ENCODE measurements around the gene CD164. TPM values are rescaled to one million over a fixed set of nuclear protein-coding genes. Genes with fewer than 3 reads are reported as not detected.

Gene CD164
- total RNA-seq, 1 experiment from 2014 or later = 95.6 TPM

- no peak for DNase-seq
- CTCF ChIA-PET = interaction anchor here (0.6 kb wide), 1 partner anchor 9 kb away, joined by 3 read pairs; no protein-coding TSS in a partner anchor
- H3K4me2 ChIP-seq (ENCODE audit: low read length) = no peak overlapping the region
Measured at GRCh38 chr6:109393157-109393885, 11.1 kb upstream of the CD164 start.

GRCh38 chr6:109389650-109390274 lies 7.5 kb upstream of the CD164 start:
- no peak overlapping the region for H3K4me3 ChIP-seq (ENCODE audit: low read length)
- H2AFZ ChIP-seq (ENCODE audit: low read length) = no peak overlapping the region
- ATAC-seq = no peak
- H3F3A ChIP-seq (ENCODE audit: low read length, unreplicated experiment) = no peaks in the 10 kb centered on the region
- H3K4me2 ChIP-seq (ENCODE audit: low read length) = no peak overlapping the region
- BruUV-seq (replicated peaks) = no TSS peak
- H3K27ac ChIP-seq (ENCODE audit: low read length) = no peak overlapping the region
- H3K9me3 ChIP-seq (ENCODE audit: low read length) = no peaks in the 10 kb centered on the region
- no peaks in the 10 kb centered on the region for H3K9me2 ChIP-seq (replicated peaks; ENCODE audit: low read length)
- H3K9ac ChIP-seq (ENCODE audit: low read length) = no peak overlapping the region
- no peaks in the 10 kb centered on the region for H3K36me3 ChIP-seq (ENCODE audit: low read depth, low read length)
- intact Hi-C loops (cut with micrococcal nuclease) = loop anchor here (5.0 kb wide), 1 partner anchor 312 kb away; no protein-coding TSS in a partner anchor
- DNase-seq = no peak
- no peaks in the 10 kb centered on the region for H4K20me1 ChIP-seq (ENCODE audit: low read length)
- H3K27me3 ChIP-seq (ENCODE audit: low read length) = no peaks in the 10 kb centered on the region
- no peak for TF ChIP-seq EZH2 (IDR thresholded peaks at IDR 0.05; ENCODE audit: low read length, unreplicated experiment)
- no peak for TF ChIP-seq EZH2phosphoT487 (IDR thresholded peaks at IDR 0.05; ENCODE audit: borderline replicate concordance, low read length)
- TF ChIP-seq CTCF (conservative IDR thresholded peaks at IDR 0.05; ENCODE audit: low read depth, low read length) = no peak
- ChIA-PET CTCF (no interaction called here), POLR2A (ENCODE audit: unreplicated experiment) (no interaction called here)
- H3K79me2 ChIP-seq (ENCODE audit: low read length) = no peaks in the 10 kb centered on the region
- H3K4me1 ChIP-seq (ENCODE audit: insufficient read depth, low read length) = peaks cover 18% of the 10 kb centered on the region

More at GRCh38 chr6:109393157-109393885, 11.1 kb upstream of the CD164 start:
- H3K4me1 ChIP-seq (ENCODE audit: insufficient read depth, low read length) = peaks cover 15% of the 10 kb centered on the region
- TF ChIP-seq EZH2phosphoT487 (IDR thresholded peaks at IDR 0.05; ENCODE audit: borderline replicate concordance, low read length) (no peak), CTCF (conservative IDR thresholded peaks at IDR 0.05; ENCODE audit: low read depth, low read length) (no peak), EZH2 (IDR thresholded peaks at IDR 0.05; ENCODE audit: low read length, unreplicated experiment) (no peak)
- no peaks in the 10 kb centered on the region for H3K27me3 ChIP-seq (ENCODE audit: low read length)
- H3F3A ChIP-seq (ENCODE audit: low read length, unreplicated experiment) = no peaks in the 10 kb centered on the region
- no peaks in the 10 kb centered on the region for H3K36me3 ChIP-seq (ENCODE audit: low read depth, low read length)
- BruUV-seq (replicated peaks) = no TSS peak
- 0 out of 2 replicates have a peak overlapping the region, but pooled peaks have one; percentile 23 for H3K27ac ChIP-seq (ENCODE audit: low read length)
- POLR2A ChIA-PET (ENCODE audit: unreplicated experiment) = interaction anchor here (0.6 kb wide), 1 partner anchor 205 kb away, joined by 5 read pairs; no protein-coding TSS in a partner anchor
- no peak overlapping the region for H3K4me3 ChIP-seq (ENCODE audit: low read length)
- ATAC-seq = no peak
- intact Hi-C loops (cut with micrococcal nuclease) = loop anchor here (5.0 kb wide), 1 partner anchor 316 kb away; no protein-coding TSS in a partner anchor
- no peak overlapping the region for H2AFZ ChIP-seq (ENCODE audit: low read length)
- H3K9ac ChIP-seq (ENCODE audit: low read length) = no peak overlapping the region
- no peaks in the 10 kb centered on the region for H3K79me2 ChIP-seq (ENCODE audit: low read length)
- no peaks in the 10 kb centered on the region for H3K9me3 ChIP-seq (ENCODE audit: low read length)
- H3K9me2 ChIP-seq (replicated peaks; ENCODE audit: low read length) = no peaks in the 10 kb centered on the region
- H4K20me1 ChIP-seq (ENCODE audit: low read length) = no peaks in the 10 kb centered on the region

GRCh38 chr6:109388265-109388664 lies 6.0 kb upstream of the CD164 start:
- Histone ChIP-seq H3K4me3 (ENCODE audit: low read length) (no peak overlapping the region), H3K27me3 (ENCODE audit: low read length) (no peaks in the 10 kb centered on the region), H4K20me1 (ENCODE audit: low read length) (no peaks in the 10 kb centered on the region), H3K36me3 (ENCODE audit: low read depth, low read length) (no peaks in the 10 kb centered on the region), H3K4me1 (ENCODE audit: insufficient read depth, low read length) (peaks cover 23% of the 10 kb centered on the region), H3K79me2 (ENCODE audit: low read length) (no peaks in the 10 kb centered on the region), H2AFZ (ENCODE audit: low read length) (no peak overlapping the region), H3K9ac (ENCODE audit: low read length) (no peak overlapping the region), H3K9me3 (ENCODE audit: low read length) (no peaks in the 10 kb centered on the region), H3K9me2 (replicated peaks; ENCODE audit: low read length) (no peaks in the 10 kb centered on the region), H3F3A (ENCODE audit: low read length, unreplicated experiment) (no peaks in the 10 kb centered on the region), H3K4me2 (ENCODE audit: low read length) (no peak overlapping the region), H3K27ac (ENCODE audit: low read length) (no peak overlapping the region)
- no peak for ATAC-seq
- no peak for DNase-seq
- no TSS peak for BruUV-seq (replicated peaks)
- TF ChIP-seq EZH2phosphoT487 (IDR thresholded peaks at IDR 0.05; ENCODE audit: borderline replicate concordance, low read length) (no peak), EZH2 (IDR thresholded peaks at IDR 0.05; ENCODE audit: low read length, unreplicated experiment) (no peak)
- POLR2A ChIA-PET (ENCODE audit: unreplicated experiment) = no interaction called here
- CTCF ChIA-PET = no interaction called here
- intact Hi-C loops (cut with micrococcal nuclease) = no loop called here

Data from PC-3 (cell line).